Measurements from ENCODE around the gene BTNL8. TPM values are rescaled to one million over a fixed set of nuclear protein-coding genes. Genes with fewer than 3 reads are reported as not detected.

Gene BTNL8
- total and polyA plus RNA-seq, 2 of the 13 experiments (the other 11 are each of a cell fraction or from before 2014, with no cell fraction given), result not detected

DNA sequence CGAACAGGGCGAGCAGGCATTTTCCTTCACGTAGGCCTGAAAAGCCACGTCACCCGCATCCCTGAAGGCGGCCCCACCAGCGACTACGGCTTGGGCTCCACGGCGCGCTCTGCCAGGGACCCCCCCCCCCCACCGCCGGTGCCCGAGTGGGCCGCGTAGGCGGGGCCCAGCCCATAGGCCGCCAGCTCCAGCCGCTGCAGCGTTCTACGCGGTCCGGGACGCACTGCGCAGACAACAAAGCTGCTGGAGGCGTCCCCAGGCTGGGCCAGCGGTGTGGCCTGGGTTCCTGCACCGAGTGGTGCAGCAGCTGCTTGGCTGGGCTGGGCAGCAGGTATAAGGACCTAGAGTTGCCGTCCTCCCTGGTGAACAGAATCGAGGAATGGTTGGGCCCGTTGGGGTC is 71.4 kb downstream of the BTNL8 start (continued):
- TF ChIP-seq, protein P1, sequence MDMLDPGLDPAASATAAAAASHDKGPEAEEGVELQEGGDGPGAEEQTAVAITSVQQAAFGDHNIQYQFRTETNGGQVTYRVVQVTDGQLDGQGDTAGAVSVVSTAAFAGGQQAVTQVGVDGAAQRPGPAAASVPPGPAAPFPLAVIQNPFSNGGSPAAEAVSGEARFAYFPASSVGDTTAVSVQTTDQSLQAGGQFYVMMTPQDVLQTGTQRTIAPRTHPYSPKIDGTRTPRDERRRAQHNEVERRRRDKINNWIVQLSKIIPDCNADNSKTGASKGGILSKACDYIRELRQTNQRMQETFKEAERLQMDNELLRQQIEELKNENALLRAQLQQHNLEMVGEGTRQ (IDR thresholded peaks at IDR 0.05; ENCODE audit: low read depth, low read length), result no peak
- TF ChIP-seq, protein P1 (CRISPR knock-in tag; IDR thresholded peaks at IDR 0.05; ENCODE audit: borderline replicate concordance), result no peak

DNA sequence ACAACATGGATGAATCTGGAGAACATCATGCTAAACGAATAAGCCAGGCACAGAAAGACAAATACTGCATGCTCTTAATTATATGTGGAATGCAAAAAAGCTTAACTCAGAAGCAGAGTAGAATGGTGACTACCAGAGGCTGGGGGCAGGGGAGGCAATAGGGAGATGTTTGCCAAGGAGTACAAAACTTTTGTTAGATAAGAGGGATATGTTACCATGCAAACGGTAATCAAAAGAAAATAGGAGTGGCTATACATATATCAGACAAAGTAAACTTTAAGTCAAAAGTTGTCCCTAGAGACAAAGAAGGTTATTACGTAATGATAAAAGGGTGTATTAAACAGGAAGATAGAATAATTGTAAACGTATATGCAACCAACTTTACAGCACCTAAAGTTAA is 71.9 kb downstream of the BTNL8 start:
- Histone ChIP-seq H4K20me1 (ENCODE audit: insufficient read depth, low read length) (no peaks in the 10 kb centered on the region), H3K27ac (ENCODE audit: extremely low read length, insufficient read depth, low read length) (no peak overlapping the region), H3K9me3 (ENCODE audit: low read length) (no peaks in the 10 kb centered on the region), H3K79me2 (ENCODE audit: insufficient read depth, low read length) (no peaks in the 10 kb centered on the region), H3K9ac (ENCODE audit: insufficient read depth, low read depth, low read length) (no peak overlapping the region), H3K4me2 (ENCODE audit: low read depth, low read length) (no peak overlapping the region), H3K27me3 (ENCODE audit: control insufficient read depth in 1 of 2, insufficient read depth in 2 of 2, low read length in 2 of 2) (no peaks in the 10 kb centered on the region; a peak in 2 of 5 replicates), H3K36me3 (replicated peaks in 1 of 2; ENCODE audit: control insufficient read depth in 1 of 2, insufficient read depth in 2 of 2, low read length in 2 of 2) (no peaks in the 10 kb centered on the region), H2AFZ (ENCODE audit: low read length) (no peak overlapping the region), H3K4me3 (replicated peaks in 1 of 3; ENCODE audit: insufficient read depth in 1 of 3, low read depth in 2 of 3, low read length in 3 of 3) (no peak overlapping the region), H3K4me1 (ENCODE audit: insufficient read depth, low read length) (no peaks in the 10 kb centered on the region)
- in situ Hi-C loops (cut with HindIII; ENCODE audit: extremely low pct_ligation_motif_present, low pct_unique_long_range_greater_than_20kb), result no loop called here
- no TSS peak for BruUV-seq (replicated peaks)
- ATAC-seq (no peak), FAIRE-seq (no peak), DNase-seq (ENCODE audit: low spot score) (no peak)
- CTCF ChIA-PET (ENCODE audit: low intra/inter-chr PET ratio, low total read pairs), result no interaction called here
- 4% methylated on average over 4 of the region's 4 CpGs for WGBS (ENCODE audit: low lambda C conversion rate)
- intact Hi-C loops (cut with micrococcal nuclease; ENCODE audit: unreplicated experiment), result no loop called here
- POLR2A ChIA-PET, result no interaction called here
- TF ChIP-seq ZNF383 (CRISPR knock-in tag; IDR thresholded peaks at IDR 0.05; ENCODE audit: borderline replicate concordance), result no peak
- no peak for TF ChIP-seq ARNT (IDR thresholded peaks at IDR 0.05)
- no peak for TF ChIP-seq SMAD3 (CRISPR knock-in tag; IDR thresholded peaks at IDR 0.05)
- TF ChIP-seq, protein P2, sequence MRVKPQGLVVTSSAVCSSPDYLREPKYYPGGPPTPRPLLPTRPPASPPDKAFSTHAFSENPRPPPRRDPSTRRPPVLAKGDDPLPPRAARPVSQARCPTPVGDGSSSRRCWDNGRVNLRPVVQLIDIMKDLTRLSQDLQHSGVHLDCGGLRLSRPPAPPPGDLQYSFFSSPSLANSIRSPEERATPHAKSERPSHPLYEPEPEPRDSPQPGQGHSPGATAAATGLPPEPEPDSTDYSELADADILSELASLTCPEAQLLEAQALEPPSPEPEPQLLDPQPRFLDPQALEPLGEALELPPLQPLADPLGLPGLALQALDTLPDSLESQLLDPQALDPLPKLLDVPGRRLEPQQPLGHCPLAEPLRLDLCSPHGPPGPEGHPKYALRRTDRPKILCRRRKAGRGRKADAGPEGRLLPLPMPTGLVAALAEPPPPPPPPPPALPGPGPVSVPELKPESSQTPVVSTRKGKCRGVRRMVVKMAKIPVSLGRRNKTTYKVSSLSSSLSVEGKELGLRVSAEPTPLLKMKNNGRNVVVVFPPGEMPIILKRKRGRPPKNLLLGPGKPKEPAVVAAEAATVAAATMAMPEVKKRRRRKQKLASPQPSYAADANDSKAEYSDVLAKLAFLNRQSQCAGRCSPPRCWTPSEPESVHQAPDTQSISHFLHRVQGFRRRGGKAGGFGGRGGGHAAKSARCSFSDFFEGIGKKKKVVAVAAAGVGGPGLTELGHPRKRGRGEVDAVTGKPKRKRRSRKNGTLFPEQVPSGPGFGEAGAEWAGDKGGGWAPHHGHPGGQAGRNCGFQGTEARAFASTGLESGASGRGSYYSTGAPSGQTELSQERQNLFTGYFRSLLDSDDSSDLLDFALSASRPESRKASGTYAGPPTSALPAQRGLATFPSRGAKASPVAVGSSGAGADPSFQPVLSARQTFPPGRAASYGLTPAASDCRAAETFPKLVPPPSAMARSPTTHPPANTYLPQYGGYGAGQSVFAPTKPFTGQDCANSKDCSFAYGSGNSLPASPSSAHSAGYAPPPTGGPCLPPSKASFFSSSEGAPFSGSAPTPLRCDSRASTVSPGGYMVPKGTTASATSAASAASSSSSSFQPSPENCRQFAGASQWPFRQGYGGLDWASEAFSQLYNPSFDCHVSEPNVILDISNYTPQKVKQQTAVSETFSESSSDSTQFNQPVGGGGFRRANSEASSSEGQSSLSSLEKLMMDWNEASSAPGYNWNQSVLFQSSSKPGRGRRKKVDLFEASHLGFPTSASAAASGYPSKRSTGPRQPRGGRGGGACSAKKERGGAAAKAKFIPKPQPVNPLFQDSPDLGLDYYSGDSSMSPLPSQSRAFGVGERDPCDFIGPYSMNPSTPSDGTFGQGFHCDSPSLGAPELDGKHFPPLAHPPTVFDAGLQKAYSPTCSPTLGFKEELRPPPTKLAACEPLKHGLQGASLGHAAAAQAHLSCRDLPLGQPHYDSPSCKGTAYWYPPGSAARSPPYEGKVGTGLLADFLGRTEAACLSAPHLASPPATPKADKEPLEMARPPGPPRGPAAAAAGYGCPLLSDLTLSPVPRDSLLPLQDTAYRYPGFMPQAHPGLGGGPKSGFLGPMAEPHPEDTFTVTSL (CRISPR knock-in tag; IDR thresholded peaks at IDR 0.05; ENCODE audit: borderline replicate concordance), result no peak
- TF ChIP-seq, protein P3, sequence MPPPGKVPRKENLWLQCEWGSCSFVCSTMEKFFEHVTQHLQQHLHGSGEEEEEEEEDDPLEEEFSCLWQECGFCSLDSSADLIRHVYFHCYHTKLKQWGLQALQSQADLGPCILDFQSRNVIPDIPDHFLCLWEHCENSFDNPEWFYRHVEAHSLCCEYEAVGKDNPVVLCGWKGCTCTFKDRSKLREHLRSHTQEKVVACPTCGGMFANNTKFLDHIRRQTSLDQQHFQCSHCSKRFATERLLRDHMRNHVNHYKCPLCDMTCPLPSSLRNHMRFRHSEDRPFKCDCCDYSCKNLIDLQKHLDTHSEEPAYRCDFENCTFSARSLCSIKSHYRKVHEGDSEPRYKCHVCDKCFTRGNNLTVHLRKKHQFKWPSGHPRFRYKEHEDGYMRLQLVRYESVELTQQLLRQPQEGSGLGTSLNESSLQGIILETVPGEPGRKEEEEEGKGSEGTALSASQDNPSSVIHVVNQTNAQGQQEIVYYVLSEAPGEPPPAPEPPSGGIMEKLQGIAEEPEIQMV (CRISPR knock-in tag; IDR thresholded peaks at IDR 0.05; ENCODE audit: low read depth), result no peak
- no peak for TF ChIP-seq ZNF207 (IDR thresholded peaks at IDR 0.05; ENCODE audit: borderline replicate concordance)
- TF ChIP-seq HOXA5 (CRISPR knock-in tag; IDR thresholded peaks at IDR 0.05), result no peak
- TF ChIP-seq, protein P4, sequence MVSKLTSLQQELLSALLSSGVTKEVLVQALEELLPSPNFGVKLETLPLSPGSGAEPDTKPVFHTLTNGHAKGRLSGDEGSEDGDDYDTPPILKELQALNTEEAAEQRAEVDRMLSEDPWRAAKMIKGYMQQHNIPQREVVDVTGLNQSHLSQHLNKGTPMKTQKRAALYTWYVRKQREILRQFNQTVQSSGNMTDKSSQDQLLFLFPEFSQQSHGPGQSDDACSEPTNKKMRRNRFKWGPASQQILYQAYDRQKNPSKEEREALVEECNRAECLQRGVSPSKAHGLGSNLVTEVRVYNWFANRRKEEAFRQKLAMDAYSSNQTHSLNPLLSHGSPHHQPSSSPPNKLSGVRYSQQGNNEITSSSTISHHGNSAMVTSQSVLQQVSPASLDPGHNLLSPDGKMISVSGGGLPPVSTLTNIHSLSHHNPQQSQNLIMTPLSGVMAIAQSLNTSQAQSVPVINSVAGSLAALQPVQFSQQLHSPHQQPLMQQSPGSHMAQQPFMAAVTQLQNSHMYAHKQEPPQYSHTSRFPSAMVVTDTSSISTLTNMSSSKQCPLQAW (CRISPR knock-in tag; IDR thresholded peaks at IDR 0.05), result no peak
- no peak for TF ChIP-seq TAF1 (CRISPR knock-in tag; IDR thresholded peaks at IDR 0.05)
- no peak for TF ChIP-seq PPARG (CRISPR knock-in tag; conservative IDR thresholded peaks at IDR 0.05)

Data from HepG2 (cell line).